KMS-11 (cell line): ENCODE measurements around the gene CROCC.
"Not testable (repeated sequence)": the region's sequence is repeated elsewhere in the genome, so short reads cannot be mapped to it uniquely, and the experiment has no call there.

Experiments used
- H2AFZ ChIP-seq: fragments of 200-600 bp; sonication (generic); 2 replicates; pipeline ENCODE4 v1.6.1; 2016; ENCODE audit warnings: antibody characterized with exemption, mixed run types, low read depth
- H3K27ac ChIP-seq: fragments of 200-600 bp; sonication (generic); 2 replicates; pipeline ENCODE4 v1.6.1; 2016; ENCODE audit warnings: mild to moderate bottlenecking, mixed run types
- H3K27me3 ChIP-seq: fragments of 200-600 bp; sonication (generic); 2 replicates; pipeline ENCODE4 v1.6.1; 2017; ENCODE audit warnings: mild to moderate bottlenecking, low read depth, mixed run types, moderate library complexity; ENCODE audit not compliant: insufficient read depth
- H3K36me3 ChIP-seq: fragments of 200-600 bp; sonication (generic); 2 replicates; pipeline ENCODE4 v1.6.1; 2017; ENCODE audit warnings: mild to moderate bottlenecking, mixed run types; ENCODE audit not compliant: insufficient read depth
- H3K4me1 ChIP-seq: fragments of 200-600 bp; sonication (generic); 2 replicates; pipeline ENCODE4 v1.6.1; 2016; ENCODE audit warnings: mild to moderate bottlenecking, low read depth, mixed run types; ENCODE audit not compliant: poor library complexity, severe bottlenecking
- H3K4me2 ChIP-seq: fragments of 200-600 bp; sonication (generic); 2 replicates; pipeline ENCODE4 v1.7.0; 2016; ENCODE audit warnings: mild to moderate bottlenecking, mixed run types
- H3K4me3 ChIP-seq: fragments of 200-600 bp; sonication (generic); IDR thresholded peaks from 2 replicates; pipeline ENCODE4 v1.6.1; 2017; ENCODE audit warnings: low read depth, low read length, mixed read lengths; ENCODE audit not compliant: insufficient read depth
- H3K79me2 ChIP-seq: fragments of 200-600 bp; sonication (generic); 2 replicates; pipeline ENCODE4 v1.6.1; 2016; ENCODE audit warnings: low read depth, mixed run types; ENCODE audit not compliant: insufficient read depth
- H3K9ac ChIP-seq: fragments of 200-600 bp; sonication (generic); 2 replicates; pipeline ENCODE4 v1.6.1; 2016; ENCODE audit warnings: mild to moderate bottlenecking, mixed run types
- H4K20me1 ChIP-seq: fragments of 200-600 bp; sonication (generic); 2 replicates; pipeline ENCODE4 v1.6.1; 2016; ENCODE audit warnings: mild to moderate bottlenecking, mixed run types; ENCODE audit not compliant: insufficient read depth
- CTCF ChIP-seq: fragments of 200-600 bp; sonication (generic); conservative IDR thresholded peaks from 2 replicates; pipeline ENCODE4 v1.6.1; 2017; ENCODE audit warnings: low read depth, mild to moderate bottlenecking, antibody characterized with exemption, low read length, moderate library complexity, mixed read lengths

Gene CROCC

DNA sequence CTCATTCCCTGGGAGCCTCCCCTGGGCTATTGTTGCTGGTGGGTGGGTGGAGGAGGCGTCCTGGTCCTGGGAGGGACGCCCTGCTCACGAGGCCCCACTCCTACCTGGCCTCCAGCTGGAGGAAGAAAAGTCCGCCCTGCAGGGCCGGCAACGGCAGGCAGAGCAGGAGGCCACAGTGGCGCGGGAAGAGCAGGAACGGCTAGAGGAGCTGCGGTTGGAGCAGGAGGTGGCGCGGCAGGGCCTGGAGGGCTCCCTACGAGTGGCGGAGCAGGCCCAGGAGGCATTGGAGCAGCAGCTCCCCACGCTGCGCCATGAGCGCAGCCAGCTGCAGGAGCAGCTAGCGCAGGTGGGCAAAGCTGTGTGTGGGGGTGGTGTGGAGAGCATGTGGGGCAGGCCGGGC is 24.9 kb downstream of the CROCC start:
- H4K20me1 ChIP-seq: no peaks in the 10 kb centered on the region
- H3K4me2 ChIP-seq: no peak overlapping the region
- no peak overlapping the region for H3K4me3 ChIP-seq
- no peak overlapping the region for H3K27ac ChIP-seq
- no peak for TF ChIP-seq CTCF
- H2AFZ ChIP-seq: no peak overlapping the region
- H3K79me2 ChIP-seq: no peaks in the 10 kb centered on the region
- H3K36me3 ChIP-seq: no peaks in the 10 kb centered on the region
- H3K27me3 ChIP-seq: no peaks in the 10 kb centered on the region
- no peak overlapping the region for H3K9ac ChIP-seq
- H3K4me1 ChIP-seq: no peaks in the 10 kb centered on the region

GRCh38 chr1:16948282-16948891 is 26.7 kb downstream of the CROCC start:
- H3K79me2 ChIP-seq, H3K4me2 ChIP-seq, H3K27me3 ChIP-seq, H3K9ac ChIP-seq, H3K36me3 ChIP-seq, H3K4me1 ChIP-seq, H4K20me1 ChIP-seq, H3K27ac ChIP-seq, H3K4me3 ChIP-seq, H2AFZ ChIP-seq: not testable (repeated sequence)

GRCh38 chr1:16949026-16949425 is 27.3 kb downstream of the CROCC start:
- H3K4me2 ChIP-seq, H2AFZ ChIP-seq, H3K36me3 ChIP-seq, H3K27ac ChIP-seq, H3K27me3 ChIP-seq, H3K9ac ChIP-seq, H3K79me2 ChIP-seq, H4K20me1 ChIP-seq, H3K4me3 ChIP-seq, H3K4me1 ChIP-seq: not testable (repeated sequence)

GRCh38 chr1:16952376-16952775 is 30.6 kb downstream of the CROCC start:
- not testable (repeated sequence) for H3K79me2 ChIP-seq, H3K27ac ChIP-seq, H3K4me1 ChIP-seq, H3K9ac ChIP-seq, H3K27me3 ChIP-seq, H3K4me3 ChIP-seq, H4K20me1 ChIP-seq, H2AFZ ChIP-seq, H3K4me2 ChIP-seq, H3K36me3 ChIP-seq

DNA sequence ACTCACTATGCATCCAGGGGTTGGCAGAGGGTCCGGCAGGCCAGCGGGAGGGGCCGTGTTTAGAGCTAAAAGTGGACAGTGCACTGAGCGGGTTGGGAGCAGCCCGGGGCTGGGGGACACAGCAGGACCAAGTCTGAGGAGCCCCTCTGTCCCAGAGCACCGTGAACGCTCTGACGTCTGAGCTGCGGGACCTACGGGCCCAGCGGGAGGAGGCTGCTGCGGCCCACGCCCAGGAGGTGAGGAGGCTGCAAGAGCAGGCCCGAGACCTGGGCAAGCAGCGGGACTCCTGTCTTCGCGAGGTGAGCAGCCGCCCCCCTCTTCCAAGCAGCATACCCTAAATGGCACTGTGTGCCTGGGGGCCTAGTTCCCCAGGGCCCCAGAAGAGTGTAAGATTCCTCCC is 32.8 kb downstream of the CROCC start:
- no peaks in the 10 kb centered on the region for H3K79me2 ChIP-seq
- TF ChIP-seq CTCF: no peak
- H3K27me3 ChIP-seq: no peaks in the 10 kb centered on the region
- no peak overlapping the region for H3K9ac ChIP-seq
- H4K20me1 ChIP-seq: no peaks in the 10 kb centered on the region
- no peaks in the 10 kb centered on the region for H3K4me1 ChIP-seq
- H3K36me3 ChIP-seq: no peaks in the 10 kb centered on the region
- no peak overlapping the region for H3K4me2 ChIP-seq
- no peak overlapping the region for H2AFZ ChIP-seq
- H3K4me3 ChIP-seq: no peak overlapping the region
- H3K27ac ChIP-seq: no peak overlapping the region

- Histone ChIP-seq H3K4me2 (no peak overlapping the region), H3K27ac (no peak overlapping the region), H4K20me1 (no peaks in the 10 kb centered on the region), H3K79me2 (no peaks in the 10 kb centered on the region), H3K36me3 (no peaks in the 10 kb centered on the region), H3K4me3 (no peak overlapping the region), H3K4me1 (peaks cover 3% of the 10 kb centered on the region), H3K27me3 (no peaks in the 10 kb centered on the region), H2AFZ (no peak overlapping the region), H3K9ac (no peak overlapping the region)
- TF ChIP-seq CTCF: no peak
Observed at GRCh38 chr1:16955186-16955585, 33.5 kb downstream of the CROCC start.
